Esophagus squamous epithelium (tissue), 5 donors: ENCODE data around the gene TPPP2. TPM values are rescaled to one million over a fixed set of nuclear protein-coding genes. Genes with fewer than 3 reads are reported as not detected.

ENCODE experiments used
- DNase-seq: peaks from one replicate; lab custom pipeline; 2025; lab: John Stamatoyannopoulos, UW
- H3K27ac ChIP-seq, 4 donors: fragments of 200-600 bp; sonication (generic); one replicate each; pipeline ENCODE4 v1.5.1; 2016 to 2019; ENCODE audit warnings: mild to moderate bottlenecking in 1 of 4
- H3K27me3 ChIP-seq, 4 donors: fragments of 200-600 bp; sonication (generic); 1 replicate in 3 of 4; 2 replicates in 1 of 4; pipeline versions ENCODE4 v1.5.1 to v1.6.0; 2017 to 2021; ENCODE audit warnings: antibody characterized with exemption in 1 of 4
- H3K36me3 ChIP-seq, 3 donors: fragments of 200-600 bp; sonication (generic); one replicate each; pipeline ENCODE4 v1.5.1; 2016 to 2019
- H3K4me1 ChIP-seq, 3 donors: fragments of 200-600 bp; sonication (generic); one replicate each; pipeline ENCODE4 v1.5.1; 2017 to 2019
- H3K4me3 ChIP-seq, 4 donors: fragments of 200-600 bp; sonication (generic); 1 replicate in 3 of 4; 2 replicates in 1 of 4; pipeline ENCODE4 v1.5.1; 2016 to 2019; ENCODE audit warnings: mild to moderate bottlenecking in 2 of 4, moderate library complexity in 1 of 4
- H3K9me3 ChIP-seq, 3 donors: fragments of 200-600 bp; sonication (generic); one replicate each; pipeline ENCODE4 v1.5.1; 2016 to 2019
- POLR2A ChIP-seq, 4 donors: fragments of 450-650 bp; IDR thresholded peaks; one replicate each; pipeline ENCODE4 v1.6.1; 2017; ENCODE audit warnings: antibody characterized with exemption in 4 of 4, mild to moderate bottlenecking in 4 of 4, moderate library complexity in 3 of 4
- WGBS, 2 donors: methylation state at CpG; one replicate each; pipeline ENCODE4 v1.1.5; 2018; 5-methylcytosine and 5-hydroxymethylcytosine counted together
- intact Hi-C: fragments of 100-400 bp; cut with DNase I; formaldehyde crosslinking; loops from one replicate; pipeline ENCODE4 v1.15.0; 2022
- total RNA-seq, 4 donors: library from RNA; depleted of rRNA; stranded (reverse); fragments of >200 nt; gene quantifications; one replicate each; pipeline ENCODE4 v1.1.0, GENCODE V29; 2016
- TF ChIP-seq, protein P1 (sequence below), 6 experiments: fragments of 450-650 bp in 4 of 6; fragments of 200-600 bp in 2 of 6; sonication (generic) in 2 of 6; IDR thresholded peaks; one replicate each; pipeline ENCODE4 v1.5.1; 2016 to 2019; ENCODE audit warnings: antibody characterized with exemption in 6 of 6, mild to moderate bottlenecking in 4 of 6, moderate library complexity in 4 of 6
- donor health status: DM: yes; HTN: yes; CAD: no.

TPPP2 gene
- total RNA-seq, 4 donors from 2014 or later, result not detected

DNA sequence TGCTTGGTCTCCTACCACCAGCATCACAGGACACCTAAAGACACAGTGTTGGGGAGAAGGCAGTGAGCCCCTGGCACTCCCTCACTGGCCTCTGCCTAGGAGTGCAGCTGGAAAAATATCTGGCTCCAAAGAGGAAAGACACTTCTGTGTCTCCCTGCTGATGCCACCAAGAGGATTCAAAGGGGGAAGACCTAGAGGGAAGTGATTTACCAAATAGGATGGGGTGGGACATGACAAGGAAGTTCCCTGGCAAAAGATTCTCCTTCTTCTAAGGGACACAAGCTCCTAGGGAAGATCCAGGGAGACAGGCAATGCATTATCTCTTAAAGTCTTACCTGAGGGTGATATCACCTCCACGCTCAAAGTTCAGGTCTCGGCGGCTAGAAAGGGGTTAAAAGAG lies 11.2 kb upstream of the TPPP2 start:
- H3K36me3 ChIP-seq, result peaks cover 16 to 60% (median 23%) of the 10 kb centered on the region in 3 donors
- H3K4me1 ChIP-seq, result peaks cover 9 to 56% (median 13%) of the 10 kb centered on the region in 3 donors
- no peak overlapping the region for H3K27ac ChIP-seq
- DNase-seq, result no peak
- no peaks in the 10 kb centered on the region for H3K27me3 ChIP-seq
- intact Hi-C loops, result loop anchor here (10.0 kb wide), 1 partner anchor 76 kb away; the partner anchor contains the start of gene ZNF219
- no peaks in the 10 kb centered on the region for H3K9me3 ChIP-seq
- no peak for TF ChIP-seq POLR2A (IDR thresholded peaks at IDR 0.05)
- TF ChIP-seq, protein P1, sequence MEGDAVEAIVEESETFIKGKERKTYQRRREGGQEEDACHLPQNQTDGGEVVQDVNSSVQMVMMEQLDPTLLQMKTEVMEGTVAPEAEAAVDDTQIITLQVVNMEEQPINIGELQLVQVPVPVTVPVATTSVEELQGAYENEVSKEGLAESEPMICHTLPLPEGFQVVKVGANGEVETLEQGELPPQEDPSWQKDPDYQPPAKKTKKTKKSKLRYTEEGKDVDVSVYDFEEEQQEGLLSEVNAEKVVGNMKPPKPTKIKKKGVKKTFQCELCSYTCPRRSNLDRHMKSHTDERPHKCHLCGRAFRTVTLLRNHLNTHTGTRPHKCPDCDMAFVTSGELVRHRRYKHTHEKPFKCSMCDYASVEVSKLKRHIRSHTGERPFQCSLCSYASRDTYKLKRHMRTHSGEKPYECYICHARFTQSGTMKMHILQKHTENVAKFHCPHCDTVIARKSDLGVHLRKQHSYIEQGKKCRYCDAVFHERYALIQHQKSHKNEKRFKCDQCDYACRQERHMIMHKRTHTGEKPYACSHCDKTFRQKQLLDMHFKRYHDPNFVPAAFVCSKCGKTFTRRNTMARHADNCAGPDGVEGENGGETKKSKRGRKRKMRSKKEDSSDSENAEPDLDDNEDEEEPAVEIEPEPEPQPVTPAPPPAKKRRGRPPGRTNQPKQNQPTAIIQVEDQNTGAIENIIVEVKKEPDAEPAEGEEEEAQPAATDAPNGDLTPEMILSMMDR (IDR thresholded peaks at IDR 0.05), result no peak
- 92 to 100% methylated on average over 3 of the region's 3 CpGs for WGBS, 2 donors
- no peak overlapping the region for H3K4me3 ChIP-seq

DNA sequence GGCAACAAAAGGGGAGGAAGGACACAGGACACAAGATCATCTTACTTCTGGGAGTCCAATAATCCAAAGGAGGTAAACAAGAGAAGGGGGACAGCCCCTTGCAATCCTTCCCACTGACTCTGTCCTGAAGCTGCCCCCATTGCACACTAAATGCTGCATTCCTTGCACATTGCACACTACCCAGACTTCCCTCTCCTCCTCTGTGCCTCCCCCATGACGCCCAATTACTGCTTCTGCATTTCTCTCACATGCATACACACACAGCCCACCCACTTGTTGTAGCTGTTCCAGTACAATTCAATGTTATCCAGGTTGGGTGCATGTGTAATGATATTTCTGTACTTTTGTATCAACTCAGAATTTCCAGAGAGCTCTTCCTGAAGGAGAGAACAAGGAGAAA lies 10.7 kb upstream of the TPPP2 start:
- intact Hi-C loops, result loop anchor here (10.0 kb wide), 1 partner anchor 75 kb away; the partner anchor contains the start of gene ZNF219
- TF ChIP-seq, protein P1 (IDR thresholded peaks at IDR 0.05), result no peak
- no peak for TF ChIP-seq POLR2A (IDR thresholded peaks at IDR 0.05)
- peaks cover 16 to 60% (median 23%) of the 10 kb centered on the region in 3 donors for H3K36me3 ChIP-seq
- H3K27ac ChIP-seq, result peak overlapping the region in 1 of 4 donors; percentile 2
- no peak for DNase-seq
- peaks cover 12 to 60% (median 16%) of the 10 kb centered on the region in 3 donors for H3K4me1 ChIP-seq
- H3K27me3 ChIP-seq, result no peaks in the 10 kb centered on the region
- WGBS, 2 donors, result 56 to 62% methylated on average over 1 of the region's 1 CpG
- no peaks in the 10 kb centered on the region for H3K9me3 ChIP-seq
- H3K4me3 ChIP-seq, result no peak overlapping the region

DNA sequence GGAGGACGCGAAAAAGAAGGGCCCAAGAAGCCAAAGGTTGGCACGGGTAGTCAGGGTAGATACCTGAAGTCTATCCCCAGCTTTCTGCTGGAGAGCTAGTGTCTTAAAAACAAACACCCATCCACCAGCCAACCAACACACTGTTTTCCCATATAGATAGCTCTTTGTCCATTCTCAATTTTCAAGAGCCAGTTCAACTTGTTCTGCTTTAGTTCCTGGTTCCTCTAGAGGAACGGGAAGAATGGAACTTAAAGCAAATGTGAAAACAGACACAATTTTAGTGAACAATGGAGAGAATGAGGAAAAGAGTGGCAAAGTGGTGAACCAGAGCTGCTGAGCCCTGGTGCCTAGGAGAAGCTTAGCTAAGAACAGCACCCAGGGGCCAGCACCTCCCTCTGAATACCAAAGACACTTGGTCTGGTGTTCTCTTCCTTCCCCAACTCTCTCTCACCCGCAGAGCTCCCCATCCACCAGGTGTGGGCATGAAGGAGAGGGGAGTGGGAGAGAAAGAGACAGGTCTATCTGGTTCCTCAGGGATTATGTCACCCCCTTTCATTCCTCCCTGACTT lies 9.0 kb upstream of the TPPP2 start:
- Histone ChIP-seq H3K36me3 (peaks cover 16 to 60% (median 23%) of the 10 kb centered on the region in 3 donors), H3K27me3 (no peaks in the 10 kb centered on the region), H3K4me1 (peaks cover 12 to 66% (median 19%) of the 10 kb centered on the region in 3 donors), H3K4me3 (no peak overlapping the region), H3K27ac (peak overlapping the region; percentile 22 to 95 (median 66)), H3K9me3 (no peaks in the 10 kb centered on the region)
- no peak for TF ChIP-seq POLR2A (IDR thresholded peaks at IDR 0.05)
- TF ChIP-seq, protein P1 (IDR thresholded peaks at IDR 0.05), result no peak
- WGBS, 2 donors, result 67 to 76% methylated on average over 5 of the region's 5 CpGs
- intact Hi-C loops, result no loop called here
- no peak for DNase-seq

DNA sequence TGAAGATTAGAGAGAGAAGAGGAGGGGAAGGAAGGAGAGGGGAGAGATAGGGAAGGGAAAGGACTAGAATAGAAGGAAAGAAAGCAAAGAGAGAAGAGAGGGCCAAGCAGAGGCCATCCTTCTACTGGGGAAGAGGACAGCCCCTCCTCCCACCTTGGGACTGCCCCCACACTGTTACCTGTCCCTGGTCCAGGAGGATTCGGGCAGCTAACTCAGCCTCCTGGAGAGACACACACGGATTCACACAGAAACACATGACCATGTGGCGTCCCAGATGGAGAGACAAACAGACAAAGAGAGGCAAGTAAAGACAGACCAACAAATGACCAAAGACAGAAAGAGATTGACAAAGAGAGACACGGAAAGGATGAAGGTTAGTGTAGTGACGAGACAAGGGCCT lies 7.3 kb upstream of the TPPP2 start:
- Histone ChIP-seq H3K4me3 (peak overlapping the region; percentile 68 to 94 (median 80)), H3K4me1 (peaks cover 12 to 72% (median 25%) of the 10 kb centered on the region in 3 donors), H3K27me3 (no peaks in the 10 kb centered on the region), H3K36me3 (peaks cover 13 to 48% (median 18%) of the 10 kb centered on the region in 3 donors), H3K27ac (peak overlapping the region; percentile 81 to 95 (median 90)), H3K9me3 (no peaks in the 10 kb centered on the region)
- DNase-seq, result no peak
- TF ChIP-seq POLR2A (IDR thresholded peaks at IDR 0.05), result no peak
- TF ChIP-seq, protein P1 (IDR thresholded peaks at IDR 0.05), result no peak
- intact Hi-C loops, result no loop called here
- WGBS, 2 donors, result 72 to 83% methylated on average over 5 of the region's 5 CpGs

DNA sequence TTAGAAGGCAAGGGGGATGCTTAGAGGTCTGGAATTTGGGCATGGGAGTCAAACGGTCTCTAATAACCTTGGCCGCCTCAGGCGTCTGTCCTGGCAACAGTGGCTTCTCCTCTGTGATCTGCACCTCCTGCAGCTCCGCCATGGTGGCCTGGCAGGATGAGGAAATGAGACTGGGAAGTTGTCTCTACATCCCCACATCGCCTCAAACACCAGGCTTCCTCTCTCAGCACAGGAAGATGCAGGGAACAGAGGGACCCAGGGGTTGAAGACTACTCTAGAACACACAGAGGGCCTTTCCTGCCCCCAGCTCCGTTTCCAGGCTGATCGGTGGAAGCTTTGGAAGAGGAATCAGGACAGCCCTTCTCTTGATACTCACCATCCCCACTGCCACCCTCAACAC lies 6.8 kb upstream of the TPPP2 start:
- no peaks in the 10 kb centered on the region for H3K27me3 ChIP-seq
- 55 to 80% methylated on average over 5 to 6 of the region's 7 CpGs for WGBS, 2 donors
- no peak for DNase-seq
- peak overlapping the region; percentile 81 to 95 (median 90) for H3K27ac ChIP-seq
- no peak for TF ChIP-seq POLR2A (IDR thresholded peaks at IDR 0.05)
- TF ChIP-seq, protein P1 (IDR thresholded peaks at IDR 0.05), result no peak
- intact Hi-C loops, result no loop called here
- H3K9me3 ChIP-seq, result no peaks in the 10 kb centered on the region
- peaks cover 12 to 43% (median 13%) of the 10 kb centered on the region in 3 donors for H3K36me3 ChIP-seq
- peaks cover 12 to 67% (median 25%) of the 10 kb centered on the region in 3 donors for H3K4me1 ChIP-seq
- H3K4me3 ChIP-seq, result peak overlapping the region; percentile 68 to 94 (median 80)
